PC-3 (cell line): ENCODE data around the gene VSTM2L.

ENCODE experiments used
- EZH2 ChIP-seq: fragments of 300-600 bp; sonication (generic); IDR thresholded peaks from one replicate; pipeline ENCODE4 v1.6.1; 2017; ENCODE audit warnings: antibody characterized with exemption, mild to moderate bottlenecking, low read length; ENCODE audit not compliant: unreplicated experiment
- TF ChIP-seq, protein P1 (sequence below): fragments of 300-600 bp; sonication (generic); conservative IDR thresholded peaks from 2 replicates; pipeline ENCODE4 v1.5.1; 2017; ENCODE audit warnings: antibody characterized with exemption, low read depth, mild to moderate bottlenecking, low read length

DNA sequence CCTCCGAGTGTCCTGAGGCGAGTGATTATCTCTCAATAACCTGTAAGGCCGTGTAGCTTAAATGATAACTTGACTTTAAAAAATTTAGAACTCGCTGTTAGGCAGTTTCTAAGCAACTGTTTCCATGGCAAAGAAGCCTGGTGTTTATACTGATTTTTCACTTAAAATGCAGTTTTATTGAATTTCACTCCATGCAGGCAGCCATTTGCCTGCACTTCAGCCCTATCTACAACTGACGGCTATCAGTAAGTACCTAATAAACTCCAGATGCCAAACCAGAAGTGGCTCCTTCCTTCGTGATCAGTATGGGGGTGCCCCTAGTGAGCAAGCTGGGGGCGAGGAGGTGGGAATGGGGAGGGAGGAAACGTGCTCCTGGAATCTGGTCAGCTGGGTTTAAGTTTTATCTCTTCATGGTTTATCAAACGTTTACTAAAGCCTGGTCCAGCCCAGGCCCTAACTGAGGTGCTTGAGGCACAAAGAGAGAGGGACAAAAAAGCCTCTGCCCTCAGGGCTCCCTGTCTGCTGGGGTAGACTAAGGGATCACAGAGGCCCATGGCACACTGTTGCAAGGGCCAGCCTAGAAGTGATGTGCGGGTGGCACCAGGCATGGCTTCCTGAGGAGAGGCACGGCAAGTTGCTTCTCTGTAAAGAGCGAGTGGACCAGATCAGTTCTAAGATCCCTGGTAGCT lies 84.8 kb downstream of the VSTM2L start:
- TF ChIP-seq, protein P1, sequence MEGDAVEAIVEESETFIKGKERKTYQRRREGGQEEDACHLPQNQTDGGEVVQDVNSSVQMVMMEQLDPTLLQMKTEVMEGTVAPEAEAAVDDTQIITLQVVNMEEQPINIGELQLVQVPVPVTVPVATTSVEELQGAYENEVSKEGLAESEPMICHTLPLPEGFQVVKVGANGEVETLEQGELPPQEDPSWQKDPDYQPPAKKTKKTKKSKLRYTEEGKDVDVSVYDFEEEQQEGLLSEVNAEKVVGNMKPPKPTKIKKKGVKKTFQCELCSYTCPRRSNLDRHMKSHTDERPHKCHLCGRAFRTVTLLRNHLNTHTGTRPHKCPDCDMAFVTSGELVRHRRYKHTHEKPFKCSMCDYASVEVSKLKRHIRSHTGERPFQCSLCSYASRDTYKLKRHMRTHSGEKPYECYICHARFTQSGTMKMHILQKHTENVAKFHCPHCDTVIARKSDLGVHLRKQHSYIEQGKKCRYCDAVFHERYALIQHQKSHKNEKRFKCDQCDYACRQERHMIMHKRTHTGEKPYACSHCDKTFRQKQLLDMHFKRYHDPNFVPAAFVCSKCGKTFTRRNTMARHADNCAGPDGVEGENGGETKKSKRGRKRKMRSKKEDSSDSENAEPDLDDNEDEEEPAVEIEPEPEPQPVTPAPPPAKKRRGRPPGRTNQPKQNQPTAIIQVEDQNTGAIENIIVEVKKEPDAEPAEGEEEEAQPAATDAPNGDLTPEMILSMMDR: no peak
- TF ChIP-seq EZH2: no peak
